ENCODE measurements around the gene RLF. TPM values are rescaled to one million over a fixed set of nuclear protein-coding genes. Genes with fewer than 3 reads are reported as not detected.

RLF gene
- total RNA-seq, 4 donors from 2014 or later, result 12.3 to 15.9 (median 15.0) TPM

DNA sequence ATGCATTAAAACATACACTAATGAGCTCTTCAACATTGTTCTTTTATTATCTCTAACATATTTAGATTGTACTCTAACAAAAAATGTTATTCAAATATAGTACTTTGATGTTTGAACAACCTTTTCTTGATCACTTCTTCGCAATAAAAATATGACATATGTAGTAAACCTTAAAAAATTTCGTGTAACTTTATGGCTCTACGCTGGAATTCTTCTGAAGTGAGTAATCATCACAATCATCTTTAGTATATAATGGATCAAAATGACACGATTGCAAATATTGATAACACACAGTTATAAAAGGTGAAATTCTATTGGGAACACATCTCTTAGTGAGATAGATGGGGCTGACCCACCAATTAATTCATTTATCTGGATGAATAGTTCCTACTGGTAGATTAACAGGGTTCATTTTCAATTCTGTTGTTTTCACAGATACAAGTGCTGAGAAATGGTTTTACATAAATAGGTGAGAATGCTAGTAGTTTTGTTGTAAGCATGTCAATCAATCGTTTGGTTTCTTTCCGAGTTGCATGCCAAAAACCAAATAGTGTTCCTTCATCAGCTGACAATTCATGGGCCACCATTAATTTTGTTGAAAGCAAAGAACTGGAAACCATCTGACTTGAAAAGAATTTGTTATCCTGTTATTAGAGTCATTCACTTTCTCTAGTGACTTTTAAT, 95.4 kb downstream of the RLF start:
- ATAC-seq (no peak), DNase-seq (no peak)
- TF ChIP-seq POLR2A (IDR thresholded peaks at IDR 0.05), result no peak
- TF ChIP-seq, protein P1, sequence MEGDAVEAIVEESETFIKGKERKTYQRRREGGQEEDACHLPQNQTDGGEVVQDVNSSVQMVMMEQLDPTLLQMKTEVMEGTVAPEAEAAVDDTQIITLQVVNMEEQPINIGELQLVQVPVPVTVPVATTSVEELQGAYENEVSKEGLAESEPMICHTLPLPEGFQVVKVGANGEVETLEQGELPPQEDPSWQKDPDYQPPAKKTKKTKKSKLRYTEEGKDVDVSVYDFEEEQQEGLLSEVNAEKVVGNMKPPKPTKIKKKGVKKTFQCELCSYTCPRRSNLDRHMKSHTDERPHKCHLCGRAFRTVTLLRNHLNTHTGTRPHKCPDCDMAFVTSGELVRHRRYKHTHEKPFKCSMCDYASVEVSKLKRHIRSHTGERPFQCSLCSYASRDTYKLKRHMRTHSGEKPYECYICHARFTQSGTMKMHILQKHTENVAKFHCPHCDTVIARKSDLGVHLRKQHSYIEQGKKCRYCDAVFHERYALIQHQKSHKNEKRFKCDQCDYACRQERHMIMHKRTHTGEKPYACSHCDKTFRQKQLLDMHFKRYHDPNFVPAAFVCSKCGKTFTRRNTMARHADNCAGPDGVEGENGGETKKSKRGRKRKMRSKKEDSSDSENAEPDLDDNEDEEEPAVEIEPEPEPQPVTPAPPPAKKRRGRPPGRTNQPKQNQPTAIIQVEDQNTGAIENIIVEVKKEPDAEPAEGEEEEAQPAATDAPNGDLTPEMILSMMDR (IDR thresholded peaks at IDR 0.05 in 4 of 5, conservative IDR thresholded peaks at IDR 0.05 in 1 of 5), result no peak
- Histone ChIP-seq H3K27ac (peak overlapping the region; percentile 83 to 98 (median 88)), H3K9me3 (no peaks in the 10 kb centered on the region), H3K36me3 (peaks cover 0 to 12% of the 10 kb centered on the region in 2 donors), H3K27me3 (no peaks in the 10 kb centered on the region), H3K4me3 (peak overlapping the region; percentile 90 to 100 (median 93)), H3K4me1 (peaks cover 29 to 35% of the 10 kb centered on the region in 2 donors)
- intact Hi-C loops (cut with DNase I; ENCODE audit: low total_unique reads) (loop anchor here (2.0 to 5.0 kb wide), 4 partner anchors 96 to 214 kb away; partner anchors contain the start of genes CAP1, RLF and SMAP2), in situ Hi-C loops (cut with MboI; ENCODE audit: low sequenced_read_pairs in 4 of 4) (loop anchor here in 3 of 4 donors (5.0 to 10.0 kb wide), 3 partner anchors 92 to 102 kb away; partner anchors contain the start of gene RLF (in 2 of the 3))

DNA sequence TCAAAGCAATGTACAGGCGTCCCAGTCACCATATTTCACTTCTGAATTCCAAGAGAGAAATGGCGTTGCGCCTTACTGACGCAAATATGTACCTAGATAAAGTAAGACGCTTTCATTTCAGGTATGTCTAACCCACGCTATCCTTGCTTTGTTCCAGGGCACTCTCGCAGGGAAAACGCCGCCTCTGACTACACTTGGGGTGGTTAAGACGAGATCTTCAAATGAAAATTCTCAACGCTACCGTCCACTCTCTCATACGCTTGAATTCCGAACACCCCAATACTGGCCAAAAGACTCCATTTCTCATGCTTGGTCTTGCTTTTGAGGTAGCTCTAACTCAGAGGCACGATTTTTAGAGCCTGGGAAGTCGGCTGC, 96.1 kb downstream of the RLF start:
- ATAC-seq, result peak; percentile 7 to 18
- TF ChIP-seq, protein P1 (IDR thresholded peaks at IDR 0.05 in 4 of 5, conservative IDR thresholded peaks at IDR 0.05 in 1 of 5), result no peak
- no peak for TF ChIP-seq POLR2A (IDR thresholded peaks at IDR 0.05)
- H3K36me3 ChIP-seq, result peaks cover 0 to 20% of the 10 kb centered on the region in 2 donors
- H3K27ac ChIP-seq, result peak overlapping the region; percentile 83 to 98 (median 88)
- in situ Hi-C loops (cut with MboI; ENCODE audit: low sequenced_read_pairs in 4 of 4) (loop anchor here in 3 of 4 donors (5.0 to 10.0 kb wide), 3 partner anchors 92 to 102 kb away; partner anchors contain the start of gene RLF (in 2 of the 3)), intact Hi-C loops (cut with DNase I; ENCODE audit: low total_unique reads) (loop anchor here (2.0 to 5.0 kb wide), 4 partner anchors 96 to 215 kb away; partner anchors contain the start of genes CAP1, RLF and SMAP2)
- H3K4me3 ChIP-seq, result peak overlapping the region; percentile 90 to 100 (median 93)
- H3K4me1 ChIP-seq, result peaks cover 29 to 41% of the 10 kb centered on the region in 2 donors
- DNase-seq, result no peak
- H3K27me3 ChIP-seq, result no peaks in the 10 kb centered on the region
- H3K9me3 ChIP-seq, result no peaks in the 10 kb centered on the region

DNA sequence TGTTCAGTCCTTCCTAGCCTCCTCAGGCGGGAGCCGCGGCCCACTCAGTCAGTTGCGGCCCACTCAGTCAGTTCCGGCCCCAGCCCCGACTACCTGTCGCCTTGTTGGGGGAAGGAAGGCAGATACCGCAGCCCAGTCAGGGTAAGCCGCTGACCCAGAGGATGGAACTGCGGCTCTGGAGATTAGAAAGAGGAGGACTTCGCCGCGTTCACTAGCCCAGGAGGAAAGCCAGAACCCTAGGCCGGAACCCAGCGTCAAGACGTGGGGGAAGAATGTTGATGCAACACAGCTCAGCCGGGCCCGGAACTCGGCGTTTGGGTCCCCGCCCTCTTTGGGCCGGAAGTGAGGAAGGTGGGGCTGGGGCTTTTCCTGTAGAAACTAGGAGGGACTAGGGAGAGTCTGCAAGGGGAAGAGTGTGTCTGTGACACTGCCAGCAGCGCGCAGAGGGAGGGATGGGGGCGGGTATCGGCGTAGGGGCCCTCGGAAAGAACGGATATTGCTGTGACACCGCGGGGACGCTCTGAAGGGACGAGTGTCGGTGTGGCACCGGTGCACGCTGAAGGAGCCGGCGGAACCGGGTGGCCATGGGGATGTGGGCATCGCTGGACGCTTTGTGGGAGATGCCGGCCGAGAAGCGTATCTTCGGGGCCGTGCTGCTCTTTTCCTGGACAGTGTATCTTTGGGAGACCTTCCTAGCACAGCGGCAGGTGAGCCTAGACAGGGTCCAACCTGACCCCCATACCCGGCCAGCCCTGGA, 96.7 kb downstream of the RLF start, which contains the start of gene ZMPSTE24:
Gene ZMPSTE24 (plus strand): TSS at position 549 of the 757 bp plus-strand sequence. CDS start 36 bp downstream, at position 585.
- Histone ChIP-seq H3K36me3 (peaks cover 0 to 25% of the 10 kb centered on the region in 2 donors), H3K4me1 (peaks cover 29 to 45% of the 10 kb centered on the region in 2 donors), H3K27me3 (no peaks in the 10 kb centered on the region), H3K27ac (peak within 1 kb of the TSS; percentile 83 to 98 (median 88)), H3K9me3 (no peaks in the 10 kb centered on the region), H3K4me3 (peak within 1 kb of the TSS; percentile 90 to 100 (median 93))
- peak; percentile 98 to 99 for ATAC-seq
- in situ Hi-C loops (cut with MboI; ENCODE audit: low sequenced_read_pairs in 4 of 4) (loop anchor here in 3 of 4 donors (5.0 to 10.0 kb wide), 3 partner anchors 93 to 103 kb away; partner anchors contain the start of gene RLF (in 2 of the 3)), intact Hi-C loops (cut with DNase I; ENCODE audit: low total_unique reads) (loop anchor here (2.0 to 5.0 kb wide), 4 partner anchors 97 to 216 kb away; partner anchors contain the start of genes CAP1, RLF and SMAP2)
- TF ChIP-seq, protein P1 (IDR thresholded peaks at IDR 0.05 in 4 of 5, conservative IDR thresholded peaks at IDR 0.05 in 1 of 5), result no peak
- peak; percentile 60 to 69 for TF ChIP-seq POLR2A (IDR thresholded peaks at IDR 0.05)
- peak; percentile 94 to 97 for DNase-seq

DNA sequence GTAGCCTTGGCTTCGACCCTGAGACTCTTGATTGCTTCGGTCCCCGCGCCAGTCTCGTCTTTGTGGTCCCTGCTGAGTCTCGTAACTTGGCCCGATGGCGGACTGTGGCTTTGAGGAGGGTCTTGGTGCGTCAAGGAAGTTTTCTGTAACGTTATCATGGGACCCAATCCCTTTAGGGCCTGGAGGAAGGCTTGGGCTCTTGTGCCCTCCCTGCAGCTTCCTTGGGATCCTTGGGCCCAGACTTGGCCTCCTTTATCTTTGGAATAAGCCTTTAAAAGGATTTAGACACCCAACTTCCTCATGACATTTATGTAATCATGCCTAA, 97.2 kb downstream of the RLF start:
- Histone ChIP-seq H3K36me3 (peaks cover 0 to 30% of the 10 kb centered on the region in 2 donors), H3K27me3 (no peaks in the 10 kb centered on the region), H3K27ac (peak overlapping the region; percentile 83 to 98 (median 88)), H3K4me3 (peak overlapping the region; percentile 90 to 100 (median 93)), H3K4me1 (peaks cover 32 to 50% of the 10 kb centered on the region in 2 donors), H3K9me3 (no peaks in the 10 kb centered on the region)
- TF ChIP-seq POLR2A (IDR thresholded peaks at IDR 0.05), result no peak
- TF ChIP-seq, protein P1 (IDR thresholded peaks at IDR 0.05 in 4 of 5, conservative IDR thresholded peaks at IDR 0.05 in 1 of 5), result no peak
- no peak for DNase-seq
- intact Hi-C loops (cut with DNase I; ENCODE audit: low total_unique reads) (loop anchor here (5.0 kb wide), 3 partner anchors 114 to 216 kb away; partner anchors contain the start of genes CAP1 and SMAP2), in situ Hi-C loops (cut with MboI; ENCODE audit: low sequenced_read_pairs in 4 of 4) (loop anchor here in 3 of 4 donors (5.0 to 10.0 kb wide), 3 partner anchors 94 to 104 kb away; partner anchors contain the start of gene RLF (in 2 of the 3))
- no peak for ATAC-seq
